Measurements from ENCODE around the gene PRRT4.
A peak's percentile ranks its signal among the peaks of the same experiment; 100 is the strongest.

Gene PRRT4

GRCh38 chr7:128361411-128362379, at the start of gene PRRT4:
Gene PRRT4, minus strand, starts transcription at chr7:128361690.
- Mint-ChIP-seq H3K27ac (peak within 1 kb of the TSS; percentile 68), H3K9me3 (no peaks in the 10 kb centered on the region), H3K36me3 (no peaks in the 10 kb centered on the region), H3K27me3 (peaks cover 83% of the 10 kb centered on the region), H3K4me1 (peaks cover 20% of the 10 kb centered on the region), H3K4me3 (peak within 1 kb of the TSS; percentile 92)
- peak; percentile 65 for ATAC-seq

GRCh38 chr7:128410451-128410753, 48.9 kb upstream of the PRRT4 start:
- ATAC-seq = no peak
- H3K9me3 Mint-ChIP-seq = no peaks in the 10 kb centered on the region

DNA sequence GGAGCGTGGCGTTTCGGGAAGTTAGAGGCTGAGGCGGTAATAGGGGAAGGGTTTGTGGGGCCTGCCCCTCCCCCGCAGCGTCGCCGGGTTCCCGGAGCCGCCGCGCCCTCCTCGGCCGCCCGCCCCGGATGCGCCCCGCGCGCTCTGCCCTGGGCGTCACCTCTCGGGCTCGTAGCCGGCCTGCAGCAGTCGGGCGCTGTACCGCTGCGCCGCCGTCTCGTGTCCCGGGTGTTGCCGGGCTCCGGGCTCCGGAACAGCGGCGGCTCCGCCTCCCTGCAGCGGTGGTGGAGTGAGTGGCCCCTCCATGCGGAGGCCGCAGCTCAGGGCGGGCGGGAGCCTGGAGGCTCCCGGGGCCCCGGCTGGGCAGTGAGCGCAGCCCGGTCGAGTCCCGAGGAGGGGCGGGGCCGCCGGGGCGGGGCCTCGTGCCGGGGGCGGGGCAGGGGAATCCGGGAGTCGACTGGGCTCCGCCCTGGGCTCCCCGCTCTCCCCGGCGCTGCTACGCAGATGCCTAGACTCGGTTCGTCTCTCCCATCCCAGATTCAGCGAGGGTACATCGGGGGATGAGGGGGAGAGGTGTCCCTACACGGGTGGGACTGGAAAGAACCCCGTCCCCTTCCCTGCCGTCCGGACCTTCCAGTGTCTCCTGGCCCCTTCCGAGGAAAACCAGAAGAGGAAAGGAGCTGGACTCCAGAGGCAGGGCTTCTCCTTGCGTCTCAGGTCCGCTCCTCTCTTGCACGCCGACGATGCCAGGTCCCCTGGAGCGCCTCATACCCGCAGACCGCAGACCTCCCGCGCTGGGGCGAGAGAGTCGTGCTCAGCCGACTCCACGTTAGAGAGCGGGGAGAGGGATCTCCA, 48.3 kb upstream of the PRRT4 start, which contains the start of gene IMPDH1:
TSS of gene IMPDH1 (minus strand) at position 387 of the 855 bp plus-strand sequence. CDS start at position 306, 81 bp downstream.
- no peaks in the 10 kb centered on the region for H3K27me3 Mint-ChIP-seq
- peaks cover 40% of the 10 kb centered on the region for H3K4me1 Mint-ChIP-seq
- peak within 1 kb of the TSS; percentile 93 for H3K4me3 Mint-ChIP-seq
- H3K9me3 Mint-ChIP-seq = no peaks in the 10 kb centered on the region
- peak; percentile 92 for ATAC-seq
- H3K36me3 Mint-ChIP-seq = no peaks in the 10 kb centered on the region
- peak within 1 kb of the TSS; percentile 75 for H3K27ac Mint-ChIP-seq

More at GRCh38 chr7:128410451-128410753, 48.9 kb upstream of the PRRT4 start:
- Mint-ChIP-seq H3K36me3 (no peaks in the 10 kb centered on the region), H3K27ac (peak overlapping the region; percentile 75), H3K27me3 (no peaks in the 10 kb centered on the region), H3K4me1 (peaks cover 36% of the 10 kb centered on the region), H3K4me3 (peak overlapping the region; percentile 93)

DNA sequence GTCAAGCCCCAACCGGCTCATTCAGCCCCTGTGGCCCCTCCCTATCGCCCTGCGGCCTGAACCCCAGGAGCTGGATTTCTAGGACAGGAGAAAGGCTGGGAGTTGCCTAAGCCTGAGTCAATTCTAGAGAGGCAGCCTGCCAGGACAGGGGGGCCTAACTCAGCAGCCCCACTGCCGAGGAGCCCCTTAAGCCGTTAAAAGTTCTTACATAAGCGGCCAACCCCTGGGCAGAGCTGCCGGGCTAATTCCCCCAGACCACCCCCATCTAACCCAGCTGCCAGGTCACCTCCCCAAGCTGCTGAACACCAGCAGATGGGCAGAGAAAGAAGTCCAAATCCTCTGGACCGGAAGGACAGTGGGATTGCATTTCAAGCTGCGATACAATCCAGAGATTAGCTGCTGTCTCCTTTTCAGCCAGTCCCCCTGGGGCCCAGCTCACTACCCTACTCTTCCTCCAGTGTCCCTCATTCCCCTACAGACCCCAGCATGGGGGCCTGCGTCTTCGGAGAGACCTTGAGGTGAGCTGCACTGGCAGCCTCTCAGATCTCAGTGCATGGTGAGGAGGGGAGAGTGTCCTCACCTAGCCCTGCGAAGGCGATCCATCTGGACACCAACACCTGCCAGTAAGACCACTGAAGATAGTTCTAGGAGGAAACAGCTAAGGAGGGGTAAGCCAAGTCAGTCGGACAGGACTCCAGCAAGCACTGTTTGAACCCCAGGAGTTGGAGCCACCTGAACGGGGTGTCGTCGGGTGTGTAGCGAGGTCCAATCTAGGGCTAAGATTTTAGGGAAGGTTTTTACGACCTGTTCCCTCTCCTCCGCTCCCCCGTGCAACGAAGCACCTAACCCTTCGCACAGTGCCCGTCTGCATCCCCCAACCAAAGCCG, 47.5 kb upstream of the PRRT4 start:
- H3K4me3 Mint-ChIP-seq = peak overlapping the region; percentile 93
- H3K9me3 Mint-ChIP-seq = no peaks in the 10 kb centered on the region
- H3K27ac Mint-ChIP-seq = peak overlapping the region; percentile 75
- ATAC-seq = no peak
- no peaks in the 10 kb centered on the region for H3K36me3 Mint-ChIP-seq
- H3K4me1 Mint-ChIP-seq = peaks cover 49% of the 10 kb centered on the region
- H3K27me3 Mint-ChIP-seq = no peaks in the 10 kb centered on the region

GRCh38 chr7:128407751-128408708, 46.5 kb upstream of the PRRT4 start:
- Mint-ChIP-seq H3K4me1 (peaks cover 57% of the 10 kb centered on the region), H3K36me3 (peaks cover 7% of the 10 kb centered on the region), H3K27ac (peak overlapping the region; percentile 9), H3K9me3 (no peaks in the 10 kb centered on the region), H3K27me3 (no peaks in the 10 kb centered on the region), H3K4me3 (peak overlapping the region; percentile 93)
- ATAC-seq = no peak

- H3K4me1 Mint-ChIP-seq = peaks cover 57% of the 10 kb centered on the region
- H3K36me3 Mint-ChIP-seq = peaks cover 7% of the 10 kb centered on the region
- H3K27ac Mint-ChIP-seq = peak overlapping the region; percentile 79
- H3K4me3 Mint-ChIP-seq = no peak overlapping the region
- no peaks in the 10 kb centered on the region for H3K27me3 Mint-ChIP-seq
- no peaks in the 10 kb centered on the region for H3K9me3 Mint-ChIP-seq
- no peak for ATAC-seq
These were observed 45.7 kb upstream of the PRRT4 start for GRCh38 chr7:128407233-128407589.

DNA sequence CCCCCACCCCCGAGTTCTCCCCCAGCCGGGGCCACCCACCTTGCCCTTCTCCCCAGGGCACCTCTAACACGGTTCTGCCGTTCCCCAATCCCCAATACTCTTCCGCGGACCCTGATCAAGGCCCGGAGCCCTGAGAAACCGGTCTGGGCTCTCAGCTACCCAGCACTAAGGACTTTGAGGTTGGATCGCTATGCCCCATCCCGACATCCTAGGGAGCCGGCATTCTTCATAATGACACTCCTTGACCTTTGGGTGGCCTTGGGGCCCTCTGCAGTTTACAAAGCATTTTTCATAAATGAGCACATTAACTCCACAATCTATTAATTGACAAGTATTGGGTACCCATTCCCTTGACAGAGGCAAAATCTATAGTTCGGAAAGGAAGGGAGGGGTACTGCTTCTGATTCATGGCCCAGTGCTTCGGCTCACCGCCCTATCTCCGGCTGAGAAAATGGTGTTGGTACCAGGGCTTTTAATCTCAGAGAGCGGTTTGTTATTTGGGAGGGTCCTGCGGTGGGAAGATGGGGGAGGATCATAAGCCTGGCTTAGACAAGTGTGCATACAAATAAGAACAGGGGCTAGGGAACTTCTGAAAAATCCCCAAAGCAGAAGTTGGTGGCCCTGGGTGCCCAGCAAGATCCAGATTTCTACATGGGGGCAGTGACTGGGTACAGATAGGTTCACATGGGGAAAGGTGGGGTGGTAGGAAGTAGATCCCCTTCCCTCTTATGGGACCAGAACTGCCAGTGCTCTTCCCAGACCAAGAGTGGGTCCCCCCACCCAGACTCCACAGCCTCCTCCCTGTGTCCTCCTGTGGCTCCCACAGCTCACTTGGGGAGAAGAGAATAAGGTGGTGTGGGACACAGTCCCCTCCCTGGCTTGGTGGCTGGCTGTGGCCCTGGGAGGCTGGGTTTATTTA, 45.1 kb upstream of the PRRT4 start:
- no peak for ATAC-seq
- Mint-ChIP-seq H3K9me3 (no peaks in the 10 kb centered on the region), H3K36me3 (peaks cover 9% of the 10 kb centered on the region), H3K4me1 (peaks cover 57% of the 10 kb centered on the region), H3K27me3 (no peaks in the 10 kb centered on the region), H3K4me3 (peak overlapping the region; percentile 88), H3K27ac (peak overlapping the region; percentile 79)

DNA sequence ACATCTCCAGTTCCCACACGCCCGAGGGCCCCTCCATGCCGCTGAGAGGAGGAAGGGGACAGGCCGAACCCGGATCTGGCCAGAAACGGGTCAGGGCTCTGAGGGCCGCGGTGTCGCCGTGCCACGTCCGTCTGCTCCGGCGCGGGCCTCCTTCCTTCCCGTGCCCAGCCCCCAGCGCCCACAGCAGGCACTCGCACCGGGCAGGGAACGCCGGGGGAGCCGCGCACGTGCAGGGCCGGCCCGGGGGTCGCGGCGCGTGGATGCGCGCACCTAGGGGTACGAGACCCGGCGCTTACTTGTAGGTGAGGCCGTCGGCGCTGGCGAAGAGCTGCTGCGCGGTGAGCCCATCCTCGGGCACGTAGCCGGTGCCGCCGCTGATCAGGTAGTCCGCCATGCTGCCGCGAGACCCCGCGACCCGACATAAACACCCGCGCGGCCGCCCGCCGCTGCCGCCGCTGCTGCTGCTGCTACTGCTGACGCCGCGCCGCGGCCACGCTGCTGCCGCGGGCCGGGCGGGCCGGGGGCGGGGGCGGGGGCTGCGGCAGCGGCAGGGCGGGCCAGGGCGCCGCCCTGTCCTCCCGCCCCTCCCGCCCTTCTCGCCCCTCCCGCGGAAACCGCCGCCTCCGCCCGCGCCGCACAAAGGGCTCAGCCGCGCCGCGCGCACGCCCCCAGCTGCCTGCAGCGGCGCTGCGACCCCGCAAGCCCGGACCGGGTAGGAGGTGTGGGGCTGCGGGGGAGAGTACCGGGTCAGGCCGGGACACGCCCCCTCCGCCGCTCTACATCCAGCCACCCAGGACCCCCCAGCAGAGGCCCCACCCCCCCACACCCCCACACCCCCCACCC, 44.2 kb upstream of the PRRT4 start:
- Mint-ChIP-seq H3K27ac (peak overlapping the region; percentile 79), H3K4me3 (peak overlapping the region; percentile 88), H3K9me3 (no peaks in the 10 kb centered on the region), H3K4me1 (peaks cover 57% of the 10 kb centered on the region), H3K36me3 (peaks cover 18% of the 10 kb centered on the region), H3K27me3 (no peaks in the 10 kb centered on the region)
- peak; percentile 16 for ATAC-seq

GRCh38 chr7:128404886-128405470, 43.5 kb upstream of the PRRT4 start:
- no peak for ATAC-seq
- peak overlapping the region; percentile 78 for H3K4me3 Mint-ChIP-seq

GRCh38 chr7:128404143-128404681, 42.7 kb upstream of the PRRT4 start:
- Mint-ChIP-seq H3K36me3 (peaks cover 30% of the 10 kb centered on the region), H3K9me3 (no peaks in the 10 kb centered on the region), H3K27ac (peak overlapping the region; percentile 73), H3K4me3 (peak overlapping the region; percentile 72), H3K27me3 (no peaks in the 10 kb centered on the region), H3K4me1 (peaks cover 50% of the 10 kb centered on the region)
- ATAC-seq = no peak

More at GRCh38 chr7:128404886-128405470, 43.5 kb upstream of the PRRT4 start:
- Mint-ChIP-seq H3K27me3 (no peaks in the 10 kb centered on the region), H3K36me3 (peaks cover 25% of the 10 kb centered on the region), H3K27ac (peak overlapping the region; percentile 73), H3K4me1 (peaks cover 52% of the 10 kb centered on the region), H3K9me3 (no peaks in the 10 kb centered on the region)

- Mint-ChIP-seq H3K27ac (no peak overlapping the region), H3K36me3 (peaks cover 30% of the 10 kb centered on the region), H3K4me1 (peaks cover 45% of the 10 kb centered on the region), H3K27me3 (no peaks in the 10 kb centered on the region), H3K4me3 (no peak overlapping the region), H3K9me3 (no peaks in the 10 kb centered on the region)
- no peak for ATAC-seq
These were observed 42.2 kb upstream of the PRRT4 start for GRCh38 chr7:128403676-128404075.

- H3K4me3 Mint-ChIP-seq = no peak overlapping the region
- peaks cover 35% of the 10 kb centered on the region for H3K4me1 Mint-ChIP-seq
- peaks cover 42% of the 10 kb centered on the region for H3K36me3 Mint-ChIP-seq
- H3K27ac Mint-ChIP-seq = no peak overlapping the region
- H3K27me3 Mint-ChIP-seq = no peaks in the 10 kb centered on the region
- ATAC-seq = no peak
- no peaks in the 10 kb centered on the region for H3K9me3 Mint-ChIP-seq
These were observed 40.9 kb upstream of the PRRT4 start for GRCh38 chr7:128402356-128402755.
